H1 (cell line): Measurements from ENCODE around the gene NSG2. TPM values are rescaled to one million over a fixed set of nuclear protein-coding genes. Genes with fewer than 3 reads are reported as not detected.

Experiments
- CEBPB ChIP-seq: IDR thresholded peaks from 2 replicates; pipeline ENCODE4 v1.6.1; 2012; ENCODE audit warnings: low read depth, low read length
- GABPA ChIP-seq: IDR thresholded peaks from 2 replicates; pipeline ENCODE4 v1.6.1; 2011; ENCODE audit warnings: mild to moderate bottlenecking, low read length, moderate library complexity, borderline replicate concordance; ENCODE audit not compliant: insufficient read depth
- RNF2 ChIP-seq: fragments of 200-900, 300-1000 bp; sonication (generic); IDR thresholded peaks from 2 replicates; pipeline ENCODE4 v1.7.1; 2016; ENCODE audit warnings: borderline replicate concordance, low read depth, mild to moderate bottlenecking, antibody characterized with exemption, low read length; ENCODE audit not compliant: poor library complexity, severe bottlenecking; ENCODE audit errors: missing control alignments
- SUZ12 ChIP-seq: fragments of 200-600 bp; sonication (generic); IDR thresholded peaks from 2 replicates; pipeline ENCODE4 v1.6.1; 2012; ENCODE audit warnings: mild to moderate bottlenecking, inconsistent platforms, low read length, moderate library complexity, mixed read lengths
- polyA plus RNA-seq, 7 experiments: library from polyadenylated mRNA; depleted of rRNA in 3 of 7; stranded (reverse) in 5 of 7; unstranded in 2 of 7; fragments of >200 nt in 5 of 7; fragments of 200-250 nt in 2 of 7; gene quantifications; 1 replicate in 5 of 7; 2 replicates in 1 of 7; 4 replicates in 1 of 7; pipeline versions ENCODE4 v1.2.1 to v1.2.3, GENCODE V29; 2011 to 2013; ENCODE audit warnings: missing spikeins in 2 of 7, mixed read lengths in 2 of 7
- total RNA-seq: library from RNA; stranded (reverse); fragmentation: NEBNext Ultra II Directional; extraction: Animal tissue kit (Norgen Biotek cat#: 25700); gene quantifications from 2 replicates; pipeline ENCODE4 v1.2.1, GENCODE V29; 2021

NSG2 gene
- total and polyA plus RNA-seq, 2 of the 8 experiments (the other 6 are each of a cell fraction or from before 2014, with no cell fraction given) = 0.56 to 0.78 TPM

- TF ChIP-seq GABPA (no peak), CEBPB (no peak), SUZ12 (no peak), RNF2 (no peak)
Observed at GRCh38 chr5:174098694-174099093, 53.2 kb downstream of the NSG2 start (continued).
